Retinal pigment epithelial cell (primary cell): ENCODE measurements around the gene UVRAG.

Source experiments
- DNase-seq: peaks from one replicate; pipeline ENCODE4 v3.0.0-alpha.2; 2010; ENCODE audit warnings: low read depth
- H3K4me3 ChIP-seq: 2 replicates; pipeline ENCODE4 v1.5.1; 2011; ENCODE audit warnings: mild to moderate bottlenecking, low read length, control low read depth, moderate library complexity
- TF ChIP-seq, protein P1 (sequence below): conservative IDR thresholded peaks from 2 replicates; pipeline ENCODE4 v1.5.1; 2011; ENCODE audit warnings: low read depth, low read length, control low read depth, inconsistent platforms

UVRAG gene

DNA sequence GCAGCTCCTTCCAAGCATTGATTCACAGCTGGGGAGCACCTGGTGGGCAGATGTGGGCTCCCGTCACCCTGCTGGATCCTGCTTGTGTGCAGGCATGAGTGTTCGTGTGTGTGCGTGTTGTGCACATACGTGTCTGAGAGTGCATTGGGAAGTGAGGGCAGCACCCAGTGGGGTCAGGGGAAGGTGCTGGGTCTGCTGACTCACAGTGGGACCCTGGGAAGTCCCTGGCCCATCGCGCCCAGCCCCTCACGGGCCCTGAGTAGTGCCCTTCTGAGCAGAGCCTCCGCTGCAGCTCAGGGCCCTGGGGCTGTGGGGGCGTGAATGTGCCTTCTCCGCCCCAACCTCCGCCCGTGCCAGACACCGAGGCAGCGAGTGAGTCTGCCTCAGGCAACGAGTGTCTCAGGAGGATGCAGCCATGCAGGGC is 354.5 kb downstream of the UVRAG start:
- TF ChIP-seq, protein P1, sequence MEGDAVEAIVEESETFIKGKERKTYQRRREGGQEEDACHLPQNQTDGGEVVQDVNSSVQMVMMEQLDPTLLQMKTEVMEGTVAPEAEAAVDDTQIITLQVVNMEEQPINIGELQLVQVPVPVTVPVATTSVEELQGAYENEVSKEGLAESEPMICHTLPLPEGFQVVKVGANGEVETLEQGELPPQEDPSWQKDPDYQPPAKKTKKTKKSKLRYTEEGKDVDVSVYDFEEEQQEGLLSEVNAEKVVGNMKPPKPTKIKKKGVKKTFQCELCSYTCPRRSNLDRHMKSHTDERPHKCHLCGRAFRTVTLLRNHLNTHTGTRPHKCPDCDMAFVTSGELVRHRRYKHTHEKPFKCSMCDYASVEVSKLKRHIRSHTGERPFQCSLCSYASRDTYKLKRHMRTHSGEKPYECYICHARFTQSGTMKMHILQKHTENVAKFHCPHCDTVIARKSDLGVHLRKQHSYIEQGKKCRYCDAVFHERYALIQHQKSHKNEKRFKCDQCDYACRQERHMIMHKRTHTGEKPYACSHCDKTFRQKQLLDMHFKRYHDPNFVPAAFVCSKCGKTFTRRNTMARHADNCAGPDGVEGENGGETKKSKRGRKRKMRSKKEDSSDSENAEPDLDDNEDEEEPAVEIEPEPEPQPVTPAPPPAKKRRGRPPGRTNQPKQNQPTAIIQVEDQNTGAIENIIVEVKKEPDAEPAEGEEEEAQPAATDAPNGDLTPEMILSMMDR = no peak
- no peak overlapping the region for H3K4me3 ChIP-seq
- DNase-seq = no peak

GRCh38 chr11:76170468-76170867 is 355.5 kb downstream of the UVRAG start:
- TF ChIP-seq, protein P1 = no peak
- DNase-seq = no peak
- H3K4me3 ChIP-seq = no peak overlapping the region

GRCh38 chr11:76172583-76172982 is 357.6 kb downstream of the UVRAG start:
- no peak overlapping the region for H3K4me3 ChIP-seq
- DNase-seq = no peak
- TF ChIP-seq, protein P1 = no peak

- H3K4me3 ChIP-seq = no peak overlapping the region
- no peak for DNase-seq
- TF ChIP-seq, protein P1 = no peak
These were observed 358.7 kb downstream of the UVRAG start for GRCh38 chr11:76173663-76174062.

GRCh38 chr11:76174330-76174729 is 359.3 kb downstream of the UVRAG start:
- no peak overlapping the region for H3K4me3 ChIP-seq
- no peak for DNase-seq
- TF ChIP-seq, protein P1 = no peak

DNA sequence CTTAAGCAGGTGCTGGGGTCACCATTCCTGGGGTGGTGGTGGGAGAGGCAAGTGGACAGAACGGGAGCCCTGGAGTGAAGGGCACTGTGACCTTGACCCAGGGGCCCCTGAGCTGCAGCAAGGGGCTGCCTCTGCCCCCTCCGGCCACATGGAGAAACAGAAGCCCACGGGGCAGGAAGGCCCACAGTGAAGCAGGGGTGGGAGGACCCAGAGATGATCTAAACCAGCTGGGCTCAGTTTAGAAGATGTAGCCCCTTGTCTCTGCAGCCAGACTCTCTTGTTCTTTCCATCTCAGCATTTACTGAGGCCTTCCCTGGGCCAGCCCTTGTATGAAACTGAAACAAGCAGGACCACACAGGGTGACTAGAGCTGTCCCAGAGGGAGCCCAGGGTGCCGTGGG is 360.8 kb downstream of the UVRAG start:
- DNase-seq = no peak
- no peak overlapping the region for H3K4me3 ChIP-seq
- TF ChIP-seq, protein P1 = no peak

DNA sequence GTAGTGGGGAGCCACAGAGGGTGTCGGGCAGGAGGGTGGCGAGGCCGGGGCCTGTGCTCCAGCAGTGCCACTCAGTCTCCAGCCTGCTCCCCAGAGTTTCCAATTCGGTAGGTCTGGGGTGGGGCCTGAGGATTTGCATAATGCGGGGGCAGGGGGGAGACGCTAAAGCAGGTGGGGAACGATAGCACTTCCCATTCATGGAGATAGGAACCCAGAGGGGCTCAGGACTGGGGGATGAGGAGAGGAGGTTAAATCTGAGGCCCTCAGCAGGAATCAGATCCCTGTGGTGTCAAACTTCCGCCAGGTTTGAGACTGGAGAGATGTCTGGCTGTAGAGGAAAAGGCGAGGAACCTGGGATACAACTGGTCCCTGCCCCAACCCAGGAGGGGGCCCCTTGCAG is 361.5 kb downstream of the UVRAG start:
- H3K4me3 ChIP-seq = no peak overlapping the region
- TF ChIP-seq, protein P1 = no peak
- DNase-seq = no peak
